Fibroblast of lung (primary cell): Measurements from ENCODE around the gene SLC22A12. TPM values are rescaled to one million over a fixed set of nuclear protein-coding genes. Genes with fewer than 3 reads are reported as not detected.
"Not testable (repeated sequence)": the region's sequence is repeated elsewhere in the genome, so short reads cannot be mapped to it uniquely, and the experiment has no call there.

ENCODE experiments used
- DNase-seq, 2 donors: peaks; one replicate each; pipeline versions ENCODE4 v3.0.0 to v3.0.0-alpha.2; 2010; ENCODE audit warnings: low read depth in 2 of 2
- H2AFZ ChIP-seq: 2 replicates; pipeline ENCODE4 v1.5.1; 2012; ENCODE audit warnings: low read length, control low read depth, inconsistent platforms
- H3K27ac ChIP-seq: 2 replicates; pipeline ENCODE4 v1.5.1; 2011; ENCODE audit warnings: low read length, control low read depth; ENCODE audit not compliant: insufficient read depth
- H3K27me3 ChIP-seq: 2 replicates; pipeline ENCODE4 v1.5.1; 2011; ENCODE audit warnings: mild to moderate bottlenecking, low read length; ENCODE audit not compliant: control insufficient read depth, insufficient read depth
- H3K36me3 ChIP-seq: 2 replicates; pipeline ENCODE4 v1.5.1; 2011; ENCODE audit warnings: low read length; ENCODE audit not compliant: control insufficient read depth, insufficient read depth
- H3K4me1 ChIP-seq: 2 replicates; pipeline ENCODE4 v1.5.1; 2011; ENCODE audit warnings: low read length; ENCODE audit not compliant: control insufficient read depth, insufficient read depth; ENCODE audit errors: extremely low read depth
- H3K4me2 ChIP-seq: 2 replicates; pipeline ENCODE4 v1.5.1; 2011; ENCODE audit warnings: low read length, control low read depth; ENCODE audit not compliant: insufficient read depth; ENCODE audit errors: extremely low read depth
- H3K4me3 ChIP-seq, 4 experiments: fragments of 200-600 bp in 1 of 4; sonication (generic) in 1 of 4; replicated peaks in 1 of 4; 2 replicates each; pipeline ENCODE4 v1.5.1; 2011 to 2016; ENCODE audit warnings: low read length in 4 of 4, low read depth in 3 of 4, mild to moderate bottlenecking in 3 of 4, control low read depth in 2 of 4, inconsistent platforms in 1 of 4, mixed read lengths in 1 of 4; ENCODE audit not compliant: insufficient read depth in 1 of 4; ENCODE audit errors: control extremely low read depth in 1 of 4
- H3K79me2 ChIP-seq: 2 replicates; pipeline ENCODE4 v1.5.1; 2012; ENCODE audit warnings: mild to moderate bottlenecking, low read length, inconsistent platforms; ENCODE audit not compliant: control insufficient read depth, insufficient read depth
- H3K9ac ChIP-seq: 2 replicates; pipeline ENCODE4 v1.5.1; 2011; ENCODE audit warnings: mild to moderate bottlenecking, low read length, control low read depth; ENCODE audit not compliant: insufficient read depth
- H3K9me3 ChIP-seq: 2 replicates; pipeline ENCODE4 v1.5.1; 2012; ENCODE audit warnings: low read depth, low read length; ENCODE audit not compliant: control insufficient read depth, insufficient read depth
- H4K20me1 ChIP-seq: 2 replicates; pipeline ENCODE4 v1.5.1; 2011; ENCODE audit warnings: low read length; ENCODE audit not compliant: control insufficient read depth, insufficient read depth; ENCODE audit errors: extremely low read depth
- EZH2 ChIP-seq: IDR thresholded peaks from 2 replicates; pipeline ENCODE4 v1.5.1; 2012; ENCODE audit warnings: low read length, control low read depth, mild to moderate bottlenecking; ENCODE audit errors: missing control alignments
- polyA plus RNA-seq, 2 donors: library from polyadenylated mRNA; depleted of rRNA in 1 of 2; stranded (reverse) in 1 of 2; unstranded in 1 of 2; fragments of >200 nt; gene quantifications; 2 replicates each; pipeline ENCODE4 v1.2.1, GENCODE V29; 2011 to 2012; ENCODE audit warnings: missing spikeins in 1 of 2
- total RNA-seq: library from RNA; depleted of rRNA; stranded (reverse); fragments of >200 nt; gene quantifications from 2 replicates; pipeline ENCODE4 v1.2.1, GENCODE V29; 2014
- TF ChIP-seq, protein P1 (sequence below), 2 donors: IDR thresholded peaks in 1 of 2; conservative IDR thresholded peaks in 1 of 2; 1 replicate in 1 of 2; 2 replicates in 1 of 2; pipeline ENCODE4 v1.5.1; 2011 to 2012; ENCODE audit warnings: low read length in 2 of 2, control low read depth in 1 of 2, inconsistent platforms in 1 of 2, low read depth in 1 of 2, mild to moderate bottlenecking in 1 of 2

The SLC22A12 gene
- total and polyA plus RNA-seq, 2 donors (not counting 1 experiment from before 2014, with no cell fraction given), result not detected

- no peaks in the 10 kb centered on the region for H3K36me3 ChIP-seq
- no peaks in the 10 kb centered on the region for H3K79me2 ChIP-seq
- TF ChIP-seq, protein P1, sequence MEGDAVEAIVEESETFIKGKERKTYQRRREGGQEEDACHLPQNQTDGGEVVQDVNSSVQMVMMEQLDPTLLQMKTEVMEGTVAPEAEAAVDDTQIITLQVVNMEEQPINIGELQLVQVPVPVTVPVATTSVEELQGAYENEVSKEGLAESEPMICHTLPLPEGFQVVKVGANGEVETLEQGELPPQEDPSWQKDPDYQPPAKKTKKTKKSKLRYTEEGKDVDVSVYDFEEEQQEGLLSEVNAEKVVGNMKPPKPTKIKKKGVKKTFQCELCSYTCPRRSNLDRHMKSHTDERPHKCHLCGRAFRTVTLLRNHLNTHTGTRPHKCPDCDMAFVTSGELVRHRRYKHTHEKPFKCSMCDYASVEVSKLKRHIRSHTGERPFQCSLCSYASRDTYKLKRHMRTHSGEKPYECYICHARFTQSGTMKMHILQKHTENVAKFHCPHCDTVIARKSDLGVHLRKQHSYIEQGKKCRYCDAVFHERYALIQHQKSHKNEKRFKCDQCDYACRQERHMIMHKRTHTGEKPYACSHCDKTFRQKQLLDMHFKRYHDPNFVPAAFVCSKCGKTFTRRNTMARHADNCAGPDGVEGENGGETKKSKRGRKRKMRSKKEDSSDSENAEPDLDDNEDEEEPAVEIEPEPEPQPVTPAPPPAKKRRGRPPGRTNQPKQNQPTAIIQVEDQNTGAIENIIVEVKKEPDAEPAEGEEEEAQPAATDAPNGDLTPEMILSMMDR (conservative IDR thresholded peaks at IDR 0.05 in 1 of 2, IDR thresholded peaks at IDR 0.05 in 1 of 2; ENCODE audit: low read depth in 1 of 2, low read length in 2 of 2), result no peak
- no peak for TF ChIP-seq EZH2
- no peak overlapping the region for H2AFZ ChIP-seq
- no peak overlapping the region for H3K9ac ChIP-seq
- H3K4me3 ChIP-seq, result no peak overlapping the region
- H3K27me3 ChIP-seq, result no peaks in the 10 kb centered on the region
- no peaks in the 10 kb centered on the region for H3K9me3 ChIP-seq
- no peak overlapping the region for H3K4me2 ChIP-seq
- H4K20me1 ChIP-seq, result no peaks in the 10 kb centered on the region
- no peaks in the 10 kb centered on the region for H3K4me1 ChIP-seq
- DNase-seq, result no peak
- no peak overlapping the region for H3K27ac ChIP-seq
Observed at GRCh38 chr11:64592656-64593055, 1.6 kb downstream of the SLC22A12 start.

GRCh38 chr11:64593156-64594105 lies 2.4 kb downstream of the SLC22A12 start:
- Histone ChIP-seq H3K9me3 (no peaks in the 10 kb centered on the region), H3K79me2 (no peaks in the 10 kb centered on the region), H3K36me3 (no peaks in the 10 kb centered on the region), H3K9ac (no peak overlapping the region), H3K4me2 (no peak overlapping the region), H4K20me1 (no peaks in the 10 kb centered on the region), H3K27me3 (no peaks in the 10 kb centered on the region), H3K4me3 (no peak overlapping the region), H3K27ac (no peak overlapping the region), H2AFZ (no peak overlapping the region), H3K4me1 (no peaks in the 10 kb centered on the region)
- DNase-seq, result no peak
- no peak for TF ChIP-seq EZH2
- TF ChIP-seq, protein P1 (conservative IDR thresholded peaks at IDR 0.05 in 1 of 2, IDR thresholded peaks at IDR 0.05 in 1 of 2; ENCODE audit: low read depth in 1 of 2, low read length in 2 of 2), result no peak

GRCh38 chr11:64594159-64594939 lies 3.3 kb downstream of the SLC22A12 start:
- no peak for DNase-seq
- no peak overlapping the region for H2AFZ ChIP-seq
- H3K9ac ChIP-seq, result no peak overlapping the region
- no peaks in the 10 kb centered on the region for H4K20me1 ChIP-seq
- no peaks in the 10 kb centered on the region for H3K27me3 ChIP-seq
- H3K27ac ChIP-seq, result no peak overlapping the region
- H3K4me2 ChIP-seq, result no peak overlapping the region
- no peaks in the 10 kb centered on the region for H3K79me2 ChIP-seq
- no peak overlapping the region for H3K4me3 ChIP-seq
- no peaks in the 10 kb centered on the region for H3K36me3 ChIP-seq
- TF ChIP-seq EZH2, result no peak
- TF ChIP-seq, protein P1 (conservative IDR thresholded peaks at IDR 0.05 in 1 of 2, IDR thresholded peaks at IDR 0.05 in 1 of 2; ENCODE audit: low read depth in 1 of 2, low read length in 2 of 2), result no peak
- no peaks in the 10 kb centered on the region for H3K4me1 ChIP-seq
- no peaks in the 10 kb centered on the region for H3K9me3 ChIP-seq

GRCh38 chr11:64595922-64596321 lies 4.9 kb downstream of the SLC22A12 start:
- DNase-seq, H3K4me2 ChIP-seq, H4K20me1 ChIP-seq, H3K4me1 ChIP-seq, H3K9me3 ChIP-seq, H3K4me3 ChIP-seq, H3K36me3 ChIP-seq, H3K79me2 ChIP-seq, H2AFZ ChIP-seq, H3K9ac ChIP-seq, H3K27ac ChIP-seq, H3K27me3 ChIP-seq: not testable (repeated sequence)
